ENCODE results near the gene ECE2.

ECE2 gene

DNA sequence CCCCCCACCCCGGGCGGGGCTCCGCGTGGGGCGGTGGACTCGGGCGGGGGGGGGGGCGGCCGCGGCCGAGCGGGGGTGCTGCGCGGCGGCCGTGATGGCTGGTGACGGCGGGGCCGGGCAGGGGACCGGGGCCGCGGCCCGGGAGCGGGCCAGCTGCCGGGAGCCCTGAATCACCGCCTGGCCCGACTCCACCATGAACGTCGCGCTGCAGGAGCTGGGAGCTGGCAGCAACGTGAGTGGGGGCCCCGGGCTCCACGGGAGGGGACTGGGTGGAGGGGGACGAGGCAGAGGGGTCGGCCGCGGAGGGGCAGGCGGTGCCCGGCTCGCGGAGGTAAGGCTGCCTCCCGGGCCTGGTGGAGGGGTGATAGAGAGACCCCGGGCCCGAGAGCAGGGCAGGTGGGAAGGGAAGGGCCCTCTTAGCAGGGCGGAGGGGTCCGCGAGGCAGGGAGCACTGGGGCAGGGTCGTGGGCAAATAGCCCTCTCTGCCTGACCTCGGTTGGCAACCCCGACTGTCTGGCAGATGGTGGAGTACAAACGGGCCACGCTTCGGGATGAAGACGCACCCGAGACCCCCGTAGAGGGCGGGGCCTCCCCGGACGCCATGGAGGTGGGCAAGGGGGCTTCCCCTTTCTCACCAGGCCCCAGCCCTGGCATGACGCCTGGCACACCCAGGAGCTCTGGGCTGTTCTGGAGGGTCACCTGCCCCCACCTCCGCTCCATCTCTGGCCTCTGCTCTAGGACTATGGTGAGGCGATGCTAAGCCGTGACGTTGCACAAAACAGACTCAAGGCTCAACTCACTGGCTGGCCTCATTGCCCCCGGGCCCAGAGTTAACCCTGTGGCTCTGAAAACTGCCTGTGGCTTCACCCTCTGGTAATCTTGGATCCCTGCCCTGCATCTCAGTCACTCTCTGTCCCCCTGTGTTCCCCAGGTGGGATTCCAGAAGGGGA is at the start of gene ECE2:
Gene ECE2 (plus strand): TSS at position 62 of the 950 bp plus-strand sequence. CDS start 132 bp downstream, at position 194.
- no peak for DNase-seq

DNA sequence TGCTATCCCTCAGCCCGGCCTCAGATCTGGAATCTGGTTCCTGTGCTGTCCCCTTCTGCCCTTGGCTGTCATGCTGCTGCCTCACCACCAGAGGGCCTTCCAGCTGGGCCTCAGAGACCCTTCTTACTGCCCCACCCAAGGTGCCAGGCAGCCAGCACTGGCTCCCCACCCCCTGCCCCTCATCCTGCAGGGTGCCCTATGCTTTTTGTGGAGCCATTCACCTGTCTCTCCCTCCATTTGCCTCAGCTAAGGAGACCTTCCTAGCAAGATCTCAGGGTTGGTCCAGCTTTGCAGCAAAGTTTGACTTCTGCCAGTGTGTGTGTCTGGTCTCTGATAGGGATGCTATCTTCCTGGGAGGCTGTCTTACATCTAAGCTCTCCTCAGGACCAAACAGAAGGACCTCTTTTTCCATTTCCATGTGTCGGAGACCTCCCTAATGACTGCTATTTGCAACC is 48.3 kb upstream of the ECE2 start:
- DNase-seq = no peak

DNA sequence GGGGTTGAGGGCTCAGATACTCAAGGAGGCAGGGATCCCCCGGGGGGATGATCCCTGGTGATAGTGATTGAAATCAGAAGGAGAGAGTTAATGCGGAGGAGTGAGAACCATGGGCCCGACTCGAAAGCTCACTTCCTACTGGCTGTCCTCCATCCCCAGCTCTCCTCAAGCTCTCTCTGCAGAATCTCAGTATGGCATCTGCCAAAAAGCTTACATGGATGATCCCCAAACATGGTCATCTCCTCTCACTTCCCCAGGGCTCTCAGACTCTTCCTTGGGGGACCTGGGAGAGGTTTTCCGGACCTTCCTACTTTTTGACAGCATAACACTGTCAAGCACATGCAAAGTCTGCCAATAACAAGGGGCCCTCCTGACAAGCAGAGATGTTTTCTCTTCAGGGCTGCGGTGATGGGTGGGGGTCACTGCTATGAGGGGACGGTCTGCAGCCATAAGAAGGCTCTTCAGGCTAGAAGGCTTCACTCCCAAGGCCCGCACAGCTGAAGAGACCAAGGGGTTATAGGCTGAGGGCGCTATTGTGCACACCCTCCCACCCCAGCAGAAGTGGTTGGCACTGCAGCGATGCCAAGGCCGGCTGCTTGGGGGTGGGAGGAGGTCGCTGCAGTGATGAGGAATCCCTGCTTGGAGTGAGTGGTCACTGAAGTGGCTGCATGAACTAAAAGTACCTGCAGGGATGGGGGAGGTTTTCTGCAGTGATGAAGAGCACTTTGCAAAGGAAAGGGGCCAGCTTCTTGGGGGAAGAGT is 47.3 kb upstream of the ECE2 start:
- no peak for DNase-seq

DNA sequence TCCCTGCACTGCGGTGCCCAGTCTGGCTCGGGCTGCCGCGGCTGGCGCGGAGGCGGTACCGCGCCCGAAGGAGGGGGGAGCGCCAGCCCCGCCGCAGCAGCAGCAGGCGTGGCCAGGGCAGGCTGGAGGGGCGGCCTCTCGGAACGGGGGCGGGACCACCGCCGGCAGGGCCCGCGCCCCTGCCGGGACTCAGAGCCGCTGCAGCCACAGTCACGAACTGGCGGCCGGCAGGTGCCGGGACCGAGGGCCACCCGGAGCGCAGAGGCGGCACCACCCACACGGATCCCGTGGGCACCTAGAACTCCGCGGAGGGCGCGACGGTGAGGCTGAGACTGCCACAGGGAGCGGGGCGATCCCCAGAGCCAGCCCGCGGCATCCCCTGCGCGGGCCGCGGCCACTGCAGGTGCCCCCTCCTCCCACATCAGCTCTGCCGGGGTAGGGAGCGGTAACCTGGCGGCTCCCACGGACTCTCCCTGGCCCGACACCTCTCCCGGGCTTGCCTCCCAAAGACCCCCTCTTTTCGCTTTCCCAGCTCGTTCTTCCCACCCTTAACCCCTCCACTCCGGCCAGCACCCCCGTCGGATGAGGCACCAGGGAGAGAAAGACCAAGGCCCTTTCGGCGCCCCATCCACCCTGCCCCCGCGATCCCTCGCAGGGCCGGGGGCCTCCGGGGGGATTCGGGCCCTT is 46.3 kb upstream of the ECE2 start, which contains the start of gene VWA5B2:
Gene VWA5B2 (plus strand): TSS at position 192 of the 687 bp plus-strand sequence. CDS start 944 bp downstream, outside the sequence.
- DNase-seq = no peak

DNA sequence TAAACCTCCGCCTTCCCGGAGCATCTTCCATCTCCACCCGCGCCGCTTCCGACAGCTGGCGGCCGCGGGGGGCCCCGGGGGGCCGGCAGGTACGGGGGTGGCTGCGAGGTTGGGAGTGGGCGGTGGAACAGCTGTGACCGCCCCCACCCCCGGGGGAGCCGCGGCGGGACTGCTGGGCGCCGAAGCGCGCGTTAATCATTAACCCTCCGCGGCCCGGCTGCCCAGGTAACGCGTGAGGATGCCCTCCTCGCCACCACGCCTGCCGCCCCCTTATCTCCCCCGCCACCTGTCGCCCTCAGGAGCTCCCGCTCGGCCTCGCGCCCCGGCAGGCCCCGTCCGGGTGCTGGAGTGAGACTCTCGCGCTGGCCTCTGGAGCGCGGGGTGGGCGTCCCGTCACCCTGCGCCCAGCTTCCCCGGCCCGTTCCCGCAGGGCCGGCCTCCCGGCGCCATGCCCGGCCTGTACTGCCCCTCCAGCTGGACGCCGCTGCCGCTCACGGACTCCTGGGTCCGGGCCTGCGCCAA is 45.7 kb upstream of the ECE2 start:
- DNase-seq = no peak

DNA sequence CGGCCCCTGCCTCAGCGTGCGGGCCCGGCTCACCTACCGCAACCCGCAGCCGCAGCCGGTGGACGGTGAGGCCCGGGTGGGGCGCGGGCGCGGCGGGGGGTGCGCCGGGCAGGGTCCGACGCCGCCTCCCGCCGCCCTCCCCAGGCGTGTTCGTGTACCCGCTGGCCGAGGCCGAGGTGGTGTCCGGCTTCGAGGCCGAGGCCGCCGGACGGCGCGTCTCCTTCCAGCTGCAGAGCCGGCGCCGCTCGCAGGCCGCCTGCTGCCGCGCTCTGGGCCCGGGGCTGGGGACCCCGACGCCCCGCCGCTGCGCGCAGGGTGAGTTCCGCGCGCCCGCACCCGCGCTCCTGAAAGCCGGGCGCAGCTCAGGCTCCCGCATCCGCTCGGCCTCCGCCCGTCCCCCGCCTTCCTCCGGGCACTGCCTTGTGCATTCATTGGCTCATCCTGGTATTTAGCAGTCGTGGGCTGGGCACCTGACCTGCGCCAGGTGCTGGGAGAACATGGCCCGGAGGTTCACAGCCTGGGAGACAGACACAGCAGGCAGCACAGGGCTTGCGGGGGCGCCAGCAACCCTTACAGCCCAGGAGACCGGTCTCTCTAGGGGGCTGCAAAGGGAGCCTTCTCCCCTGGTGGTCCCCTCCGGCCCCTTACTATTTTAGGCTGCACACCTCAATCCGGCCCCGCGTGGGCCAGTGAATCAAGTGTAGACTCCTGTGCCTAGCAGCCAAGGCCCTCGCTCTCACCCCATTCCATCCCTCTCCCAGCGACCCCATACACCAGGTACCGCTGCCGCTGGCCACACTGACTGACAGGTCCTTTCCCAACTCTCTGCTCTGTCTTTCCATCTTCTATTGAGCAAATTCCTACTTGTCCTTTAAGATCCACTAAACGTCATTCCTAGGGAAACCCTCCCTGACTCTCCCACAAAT is 45.0 kb upstream of the ECE2 start:
- no peak for DNase-seq

DNA sequence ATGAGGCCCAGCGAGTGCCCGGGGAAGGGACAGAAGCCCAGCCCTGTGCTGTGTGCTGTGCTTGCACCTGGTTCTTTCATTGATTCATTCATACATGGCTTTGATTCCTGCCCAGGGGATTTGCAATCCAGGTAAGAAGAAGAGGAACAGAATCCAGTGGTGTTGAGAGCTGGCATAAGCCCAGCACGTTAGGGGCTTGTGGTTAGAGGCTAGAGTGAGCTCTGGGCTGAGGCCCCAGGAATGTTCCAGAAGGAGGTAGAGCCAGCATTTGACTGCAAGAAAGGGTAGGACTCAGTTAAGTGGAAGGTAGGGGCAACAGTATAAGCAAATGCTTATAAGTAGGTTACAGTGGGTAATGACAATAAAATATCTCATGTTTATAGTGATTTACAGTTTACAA is 44.2 kb upstream of the ECE2 start:
- DNase-seq = no peak

DNA sequence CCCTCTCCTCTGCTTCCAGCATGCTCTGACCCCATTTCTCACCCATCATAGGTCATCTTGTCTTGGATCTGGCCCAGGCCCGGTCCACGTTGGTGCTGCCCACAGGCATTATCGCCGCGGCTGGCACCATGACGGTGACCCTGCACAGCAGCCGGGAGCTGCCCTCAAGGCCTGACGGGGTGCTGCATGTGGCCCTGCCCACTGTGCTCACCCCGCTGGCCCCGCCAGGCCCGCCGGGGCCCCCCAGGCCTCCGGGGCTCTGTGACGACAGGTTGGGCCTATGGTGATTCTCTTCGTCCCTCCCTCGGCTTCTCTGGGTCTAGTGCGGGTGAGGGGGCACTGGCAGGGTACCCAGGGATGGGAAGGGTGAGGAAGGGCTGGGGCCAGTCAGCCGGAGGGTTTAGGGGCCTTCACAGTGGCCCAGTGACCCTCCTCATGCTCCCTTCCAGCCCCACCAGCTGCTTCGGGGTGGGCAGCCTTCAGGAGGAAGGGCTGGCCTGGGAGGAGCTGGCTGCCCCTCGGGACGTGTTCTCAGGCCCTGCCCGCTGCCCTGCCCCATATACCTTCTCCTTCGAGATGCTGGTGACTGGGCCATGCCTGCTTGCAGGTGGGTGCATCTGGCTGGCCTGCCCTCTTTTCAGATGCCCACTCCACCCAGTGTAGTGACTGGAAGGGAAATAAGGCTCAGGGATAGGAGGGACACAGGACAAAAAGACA is 42.5 kb upstream of the ECE2 start:
- DNase-seq = no peak

DNA sequence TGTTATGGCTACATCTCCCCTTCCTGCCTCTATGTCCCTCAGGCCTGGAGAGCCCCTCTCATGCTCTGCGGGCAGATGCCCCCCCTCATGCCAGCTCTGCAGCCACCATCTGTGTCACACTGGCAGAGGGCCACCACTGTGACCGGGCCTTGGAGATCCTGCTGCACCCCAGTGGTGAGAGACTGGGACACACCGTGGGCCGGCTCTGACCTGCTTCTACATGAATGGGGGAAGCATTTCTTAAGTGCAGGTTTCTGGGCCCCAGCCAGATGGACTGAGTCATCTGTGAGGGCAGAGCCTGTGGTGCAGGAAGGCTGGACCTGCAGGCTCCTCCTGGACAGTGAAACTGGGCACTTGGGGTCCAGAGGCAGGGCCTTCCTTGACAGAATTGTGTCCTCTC is 41.6 kb upstream of the ECE2 start:
- DNase-seq = no peak

DNA sequence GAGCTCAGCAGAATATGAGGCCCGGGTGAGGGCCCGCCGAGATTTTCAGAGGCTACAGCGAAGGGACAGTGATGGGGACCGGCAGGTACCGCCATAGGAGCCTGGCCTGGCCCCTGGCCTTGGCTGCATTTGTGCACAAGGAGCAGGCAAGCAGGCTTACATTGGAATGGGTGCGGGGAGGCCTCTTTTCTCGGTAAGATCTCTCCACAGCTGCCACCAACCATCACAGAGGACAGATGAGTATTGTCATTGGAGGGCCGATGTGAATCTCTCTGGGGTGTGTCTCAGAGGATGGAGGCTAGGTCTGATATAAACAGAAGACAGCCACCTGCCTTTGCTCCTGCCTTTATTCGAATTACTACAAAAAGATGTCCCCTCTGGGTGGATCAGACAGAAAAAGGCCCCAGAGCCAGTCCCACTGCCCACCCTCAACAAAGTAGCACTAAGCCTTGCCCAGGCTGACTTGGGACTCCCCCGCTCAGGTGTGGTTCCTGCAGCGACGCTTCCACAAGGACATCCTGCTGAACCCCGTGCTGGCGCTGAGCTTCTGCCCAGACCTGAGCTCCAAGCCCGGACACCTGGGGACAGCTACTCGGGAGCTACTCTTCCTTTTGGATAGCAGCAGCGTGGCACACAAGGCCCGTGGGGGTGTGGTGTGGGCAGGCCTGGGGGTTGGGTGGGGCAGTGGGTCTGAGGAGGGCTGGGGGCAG is 41.0 kb upstream of the ECE2 start:
- no peak for DNase-seq

DNA sequence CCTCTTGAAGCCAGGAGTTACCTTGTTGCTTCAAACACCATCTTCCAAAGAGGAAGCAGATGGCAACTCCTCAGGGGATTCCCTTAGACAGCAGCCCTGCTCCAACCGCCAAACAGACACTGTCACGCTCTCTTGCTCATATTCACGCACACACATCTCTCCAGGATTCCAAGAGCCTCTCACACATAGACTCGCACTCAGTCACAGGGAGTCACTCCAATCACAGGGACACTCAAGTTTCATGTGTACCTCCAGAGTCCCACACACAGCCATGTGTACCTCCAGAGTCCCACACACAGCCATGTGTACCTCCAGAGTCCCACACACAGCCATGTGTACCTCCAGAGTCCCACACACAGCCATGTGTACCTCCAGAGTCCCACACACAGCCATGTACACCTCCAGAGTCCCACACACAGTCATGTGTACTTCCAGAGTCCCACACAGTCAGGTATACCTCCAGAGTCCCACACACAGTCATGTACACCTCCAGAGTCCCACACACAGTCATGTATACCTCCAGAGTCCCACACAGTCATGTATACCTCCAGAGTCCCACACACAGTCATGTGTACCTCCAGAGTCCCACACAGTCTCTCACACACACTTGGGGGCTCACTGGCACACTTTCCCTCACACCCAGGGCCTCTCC is 40.3 kb upstream of the ECE2 start:
- DNase-seq = no peak

DNA sequence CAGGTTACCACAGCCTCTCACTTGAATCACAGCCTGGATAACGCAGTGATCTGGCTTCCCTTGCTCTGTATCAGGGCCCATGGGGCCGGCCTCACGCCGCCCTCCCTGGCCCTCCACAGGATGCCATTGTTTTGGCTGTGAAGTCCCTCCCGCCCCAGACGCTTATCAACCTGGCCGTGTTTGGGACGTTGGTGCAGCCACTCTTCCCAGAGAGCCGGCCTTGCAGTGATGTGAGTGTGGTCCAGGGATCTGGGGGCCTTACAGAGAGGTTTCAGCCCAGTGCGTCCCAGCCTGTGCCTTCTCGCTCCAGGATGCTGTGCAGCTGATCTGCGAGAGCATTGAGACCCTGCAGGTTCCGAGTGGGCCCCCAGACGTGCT is 39.8 kb upstream of the ECE2 start:
- DNase-seq = no peak

DNA sequence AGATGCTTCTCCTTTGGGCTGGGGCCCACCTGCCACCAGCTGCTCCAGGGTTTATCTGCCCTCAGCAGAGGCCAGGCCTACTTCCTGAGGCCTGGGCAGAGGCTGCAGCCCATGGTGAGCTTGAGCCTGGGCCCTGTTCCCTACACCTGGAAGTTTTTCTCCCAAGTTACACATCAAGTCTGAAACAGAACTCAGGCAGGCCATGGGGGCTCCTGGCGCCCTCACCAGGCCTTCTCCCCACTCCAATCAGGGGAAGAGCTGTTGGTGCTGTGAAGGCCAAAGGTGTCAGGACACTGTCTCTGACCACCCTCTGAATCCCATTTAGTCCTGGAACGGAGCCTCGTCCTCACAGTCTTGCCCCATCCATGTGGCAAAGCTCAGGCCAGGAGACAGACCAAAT is 39.2 kb upstream of the ECE2 start:
- DNase-seq = no peak

DNA sequence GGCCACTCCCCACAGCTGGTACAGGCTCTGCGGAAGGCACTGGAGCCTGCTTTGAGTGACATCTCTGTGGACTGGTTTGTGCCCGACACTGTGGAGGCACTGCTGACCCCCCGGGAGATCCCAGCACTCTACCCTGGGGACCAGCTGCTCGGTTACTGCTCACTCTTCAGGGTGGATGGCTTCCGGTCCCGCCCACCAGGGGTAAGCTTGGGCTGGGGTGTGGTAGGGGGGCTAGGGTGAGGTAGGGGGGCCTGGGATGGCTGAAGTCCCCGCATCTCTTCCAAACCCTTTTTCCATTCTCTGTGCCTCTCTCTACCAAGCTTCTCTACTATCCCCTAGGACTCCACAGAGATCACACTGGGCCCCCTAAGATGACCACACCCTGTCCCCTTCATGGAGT is 38.6 kb upstream of the ECE2 start:
- no peak for DNase-seq

DNA sequence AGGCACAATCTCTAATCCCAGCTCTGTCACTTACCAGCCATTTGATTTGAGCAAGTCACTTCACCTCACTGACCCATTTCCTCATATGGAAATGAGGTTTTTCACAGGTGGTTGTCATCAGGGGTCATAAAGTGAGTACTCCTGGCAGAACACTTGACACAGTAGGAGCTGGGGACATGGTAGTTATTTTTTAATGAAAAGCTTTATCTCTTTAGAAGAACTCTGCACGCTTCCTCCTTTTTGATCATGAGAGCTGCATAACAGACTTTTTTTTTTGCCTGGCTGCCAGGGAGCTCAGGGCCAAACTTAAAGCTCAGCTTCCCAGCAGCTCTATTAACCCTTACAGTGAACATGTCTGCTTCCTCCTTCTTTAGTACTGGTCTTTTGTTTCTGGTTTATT is 38.0 kb upstream of the ECE2 start:
- DNase-seq = no peak

DNA sequence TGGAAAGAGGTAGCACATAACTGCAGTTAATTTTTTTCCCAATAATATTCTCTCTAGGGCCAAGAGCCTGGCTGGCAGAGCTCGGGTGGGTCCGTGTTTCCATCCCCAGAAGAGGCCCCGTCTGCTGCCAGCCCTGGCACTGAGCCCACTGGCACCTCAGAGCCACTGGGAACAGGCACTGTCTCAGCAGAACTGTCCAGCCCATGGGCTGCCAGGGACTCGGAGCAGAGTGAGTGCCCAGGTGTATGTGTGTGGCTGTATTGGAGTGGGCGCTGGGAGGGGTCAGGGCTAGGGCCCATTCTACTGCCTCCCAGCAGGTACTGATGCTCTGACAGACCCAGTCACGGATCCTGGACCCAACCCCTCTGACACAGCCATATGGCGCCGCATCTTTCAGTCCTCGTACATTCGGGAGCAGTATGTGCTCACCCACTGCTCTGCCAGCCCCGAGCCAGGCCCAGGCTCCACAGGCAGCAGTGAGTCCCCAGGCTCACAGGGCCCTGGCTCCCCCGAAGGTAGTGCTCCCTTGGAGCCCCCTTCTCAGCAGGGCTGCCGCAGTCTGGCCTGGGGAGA is 37.5 kb upstream of the ECE2 start:
- DNase-seq = no peak

DNA sequence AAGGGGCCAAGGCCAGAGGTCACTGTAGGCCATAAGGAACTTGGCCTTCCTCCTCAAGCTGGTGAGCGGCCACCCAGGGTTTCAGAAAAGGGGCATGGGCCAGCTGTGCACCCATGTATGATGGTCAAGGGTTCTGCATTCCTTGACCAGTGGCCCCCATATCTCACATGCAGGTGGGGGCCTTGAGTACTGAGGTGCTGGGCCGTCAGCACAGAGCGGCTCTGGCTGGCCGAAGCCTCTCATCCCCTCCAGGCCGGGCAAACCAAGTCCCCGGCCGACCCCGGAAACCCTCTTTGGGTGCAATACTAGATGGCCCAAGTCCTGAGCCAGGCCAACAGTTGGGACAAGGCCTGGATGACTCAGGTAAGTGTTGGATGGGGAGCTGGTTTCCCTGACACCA is 36.6 kb upstream of the ECE2 start:
- DNase-seq = no peak

DNA sequence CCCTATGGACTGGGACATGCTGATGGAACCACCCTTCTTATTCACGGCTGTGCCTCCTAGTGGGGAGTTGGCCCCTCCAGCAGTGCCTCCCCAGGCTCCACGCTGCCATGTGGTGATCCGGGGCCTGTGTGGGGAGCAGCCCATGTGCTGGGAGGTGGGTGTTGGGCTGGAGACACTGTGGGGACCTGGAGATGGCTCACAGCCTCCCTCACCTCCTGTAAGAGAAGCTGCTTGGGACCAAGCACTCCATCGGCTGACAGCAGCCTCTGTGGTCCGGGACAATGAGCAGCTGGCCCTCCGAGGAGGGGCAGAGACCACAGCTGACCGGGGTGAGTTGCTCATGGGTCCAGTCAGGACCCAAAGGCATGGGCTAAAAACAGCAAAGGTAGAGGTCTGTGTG is 36.1 kb upstream of the ECE2 start:
- DNase-seq = no peak

DNA sequence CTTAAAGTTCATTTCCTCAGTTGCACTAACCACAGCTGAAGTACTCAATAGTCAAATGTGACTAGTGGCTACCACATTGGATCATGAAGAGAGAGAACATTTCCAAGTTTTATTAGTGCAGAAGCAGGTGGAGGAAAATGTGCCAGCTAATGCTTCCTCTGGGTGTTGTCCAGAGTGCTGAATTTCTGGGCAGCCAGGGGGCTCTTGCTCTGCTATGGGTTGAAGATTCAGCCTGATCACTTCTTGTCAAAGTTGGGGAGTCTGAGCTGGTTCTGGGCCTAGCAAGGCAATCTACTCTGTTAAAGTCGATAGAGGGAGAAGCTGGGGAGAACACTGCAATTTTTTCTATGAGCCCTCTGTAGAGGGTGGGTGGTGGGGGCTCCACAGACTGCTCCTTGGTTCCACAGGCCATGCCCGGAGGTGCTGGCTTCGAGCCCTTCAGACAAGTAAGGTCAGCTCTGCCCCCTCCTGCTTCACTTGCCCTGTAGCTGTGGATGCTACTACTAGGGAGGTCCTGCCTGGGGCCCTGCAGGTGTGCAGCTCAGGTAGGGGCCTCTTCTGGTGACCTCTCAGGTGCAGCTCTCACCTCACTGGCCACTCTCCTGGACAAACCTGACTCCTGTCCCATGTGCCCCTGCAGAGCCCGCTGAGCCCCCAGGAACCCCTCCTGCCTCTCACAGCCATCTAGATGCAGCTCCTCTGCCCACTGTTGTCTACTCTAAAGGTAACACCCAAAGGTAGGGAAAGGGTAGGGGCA is 35.3 kb upstream of the ECE2 start:
- no peak for DNase-seq

Measured in KG1 (cell line).